PC-3 (cell line): ENCODE measurements around the gene TGFB1. TPM values are rescaled to one million over a fixed set of nuclear protein-coding genes. Genes with fewer than 3 reads are reported as not detected.

Experiments
- ATAC-seq: fragments of 200-7000 bp; cut with Tn5 transposase; 2 replicates; pipeline ENCODE4 v1.9.1; 2020; ENCODE audit warnings: mild to moderate bottlenecking, moderate library complexity
- BruUV-seq: library from RNA; stranded (reverse); fragments of 400-500 nt; replicated peaks from 2 replicates; lab custom pipeline; 2021; lab: Mats Ljungman, UMichigan
- CTCF ChIA-PET: fragments of 300-600 bp; sonication (Branson Sonifier 250); formaldehyde crosslinking; loops from one replicate; lab custom pipeline; 2022; ENCODE audit warnings: antibody characterized with exemption; lab: Charles Lee
- POLR2A ChIA-PET: fragments of 300-600 bp; sonication (Branson Sonifier 250); formaldehyde crosslinking; loops from one replicate; lab custom pipeline; 2022; ENCODE audit warnings: antibody characterized with exemption; ENCODE audit not compliant: unreplicated experiment; lab: Charles Lee
- DNase-seq: peaks from one replicate; pipeline ENCODE4 v3.0.0-alpha.2; 2015
- H2AFZ ChIP-seq: fragments of 300-600 bp; sonication (generic); 2 replicates; pipeline ENCODE4 v1.6.0; 2016; ENCODE audit warnings: antibody characterized with exemption, low read length
- H3F3A ChIP-seq: fragments of 300-600 bp; sonication (generic); one replicate; pipeline ENCODE4 v1.6.0; 2017; ENCODE audit warnings: antibody characterized with exemption, low read length, control low read depth, mild to moderate bottlenecking; ENCODE audit not compliant: unreplicated experiment
- H3K27ac ChIP-seq: fragments of 300-600 bp; sonication (generic); 2 replicates; pipeline ENCODE4 v1.5.1; 2016; ENCODE audit warnings: mild to moderate bottlenecking, low read length
- H3K27me3 ChIP-seq: fragments of 300-600 bp; sonication (generic); 2 replicates; pipeline ENCODE4 v1.6.1; 2016; ENCODE audit warnings: low read length, mixed read lengths
- H3K36me3 ChIP-seq: fragments of 300-600 bp; sonication (generic); 2 replicates; pipeline ENCODE4 v1.6.1; 2016; ENCODE audit warnings: low read depth, mixed run types, low read length, mixed read lengths
- H3K4me1 ChIP-seq: fragments of 300-600 bp; sonication (generic); 2 replicates; pipeline ENCODE4 v1.5.1; 2016; ENCODE audit warnings: low read length; ENCODE audit not compliant: insufficient read depth
- H3K4me2 ChIP-seq: fragments of 300-600 bp; sonication (generic); 2 replicates; pipeline ENCODE4 v1.6.0; 2016; ENCODE audit warnings: low read length
- H3K4me3 ChIP-seq: fragments of 300-600 bp; sonication (generic); 2 replicates; pipeline ENCODE4 v1.5.1; 2016; ENCODE audit warnings: mild to moderate bottlenecking, low read length, mixed read lengths
- H3K79me2 ChIP-seq: fragments of 300-600 bp; sonication (generic); 2 replicates; pipeline ENCODE4 v1.6.1; 2017; ENCODE audit warnings: low read length, mixed read lengths
- H3K9ac ChIP-seq: fragments of 300-600 bp; sonication (generic); 2 replicates; pipeline ENCODE4 v1.6.0; 2016; ENCODE audit warnings: mild to moderate bottlenecking, low read length
- H3K9me2 ChIP-seq: fragments of 300-600 bp; sonication (generic); replicated peaks from 2 replicates; pipeline ENCODE4 v1.6.1; 2016; ENCODE audit warnings: mixed run types, low read length, mixed read lengths
- H3K9me3 ChIP-seq: fragments of 300-600 bp; sonication (generic); 2 replicates; pipeline ENCODE4 v1.6.1; 2016; ENCODE audit warnings: low read length, mixed read lengths
- H4K20me1 ChIP-seq: fragments of 300-600 bp; sonication (generic); 2 replicates; pipeline ENCODE4 v1.6.1; 2016; ENCODE audit warnings: low read length, mixed read lengths
- CTCF ChIP-seq: fragments of 300-600 bp; sonication (generic); conservative IDR thresholded peaks from 2 replicates; pipeline ENCODE4 v1.5.1; 2017; ENCODE audit warnings: antibody characterized with exemption, low read depth, mild to moderate bottlenecking, low read length
- EZH2 ChIP-seq: fragments of 300-600 bp; sonication (generic); IDR thresholded peaks from one replicate; pipeline ENCODE4 v1.6.1; 2017; ENCODE audit warnings: antibody characterized with exemption, mild to moderate bottlenecking, low read length; ENCODE audit not compliant: unreplicated experiment
- EZH2phosphoT487 ChIP-seq: fragments of 300-600 bp; sonication (generic); IDR thresholded peaks from 2 replicates; pipeline ENCODE4 v1.6.1; 2018; ENCODE audit warnings: mild to moderate bottlenecking, antibody characterized with exemption, low read length, borderline replicate concordance
- intact Hi-C: fragments of 100-400 bp; cut with micrococcal nuclease; formaldehyde crosslinking; loops from 2 replicates; pipeline ENCODE4 v1.9.0; 2023
- total RNA-seq: library from RNA; depleted of rRNA; stranded (reverse); fragments of >200 nt; gene quantifications from 2 replicates; pipeline ENCODE4 v1.2.3, GENCODE V29; 2014

TGFB1 gene
- total RNA-seq, 1 experiment from 2014 or later: 16.4 TPM

DNA sequence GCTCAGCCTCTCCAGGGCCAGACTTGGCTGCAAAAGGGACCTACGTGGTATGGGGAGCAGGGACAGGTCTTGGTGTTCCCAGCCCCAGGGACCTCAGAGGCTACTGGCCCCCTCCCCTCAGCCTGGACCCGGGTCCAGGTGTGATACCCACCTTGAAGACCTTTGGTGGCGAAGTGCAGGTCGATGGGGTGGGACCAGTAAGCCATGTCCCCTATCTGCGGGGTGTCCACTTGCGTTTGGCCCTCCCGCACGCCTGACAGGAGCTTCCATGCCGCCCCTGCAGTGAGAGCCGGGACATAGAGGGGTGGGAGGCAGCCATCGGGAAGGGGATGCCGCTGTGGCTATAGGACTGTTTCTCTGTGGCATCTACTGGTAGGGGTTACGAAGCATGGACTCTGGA lies 4.0 kb upstream of the TGFB1 start:
- H3K4me3 ChIP-seq: no peak overlapping the region
- H3K27me3 ChIP-seq: no peaks in the 10 kb centered on the region
- H3K9ac ChIP-seq: no peak overlapping the region
- H3K4me2 ChIP-seq: no peak overlapping the region
- ChIA-PET POLR2A (no interaction called here), CTCF (no interaction called here)
- H2AFZ ChIP-seq: no peak overlapping the region
- intact Hi-C loops: no loop called here
- no peaks in the 10 kb centered on the region for H3K36me3 ChIP-seq
- H3K27ac ChIP-seq: no peak overlapping the region
- H3K9me3 ChIP-seq: no peaks in the 10 kb centered on the region
- peaks cover 6% of the 10 kb centered on the region for H3K79me2 ChIP-seq
- ATAC-seq (no peak), DNase-seq (no peak)
- no peaks in the 10 kb centered on the region for H3F3A ChIP-seq
- H3K9me2 ChIP-seq: no peaks in the 10 kb centered on the region
- 0 out of 2 replicates have a peak, but pooled peaks cover 5% of the 10 kb centered on the region for H3K4me1 ChIP-seq
- no peak for TF ChIP-seq EZH2
- TF ChIP-seq EZH2phosphoT487: no peak
- no peak for TF ChIP-seq CTCF
- no TSS peak for BruUV-seq
- no peaks in the 10 kb centered on the region for H4K20me1 ChIP-seq

DNA sequence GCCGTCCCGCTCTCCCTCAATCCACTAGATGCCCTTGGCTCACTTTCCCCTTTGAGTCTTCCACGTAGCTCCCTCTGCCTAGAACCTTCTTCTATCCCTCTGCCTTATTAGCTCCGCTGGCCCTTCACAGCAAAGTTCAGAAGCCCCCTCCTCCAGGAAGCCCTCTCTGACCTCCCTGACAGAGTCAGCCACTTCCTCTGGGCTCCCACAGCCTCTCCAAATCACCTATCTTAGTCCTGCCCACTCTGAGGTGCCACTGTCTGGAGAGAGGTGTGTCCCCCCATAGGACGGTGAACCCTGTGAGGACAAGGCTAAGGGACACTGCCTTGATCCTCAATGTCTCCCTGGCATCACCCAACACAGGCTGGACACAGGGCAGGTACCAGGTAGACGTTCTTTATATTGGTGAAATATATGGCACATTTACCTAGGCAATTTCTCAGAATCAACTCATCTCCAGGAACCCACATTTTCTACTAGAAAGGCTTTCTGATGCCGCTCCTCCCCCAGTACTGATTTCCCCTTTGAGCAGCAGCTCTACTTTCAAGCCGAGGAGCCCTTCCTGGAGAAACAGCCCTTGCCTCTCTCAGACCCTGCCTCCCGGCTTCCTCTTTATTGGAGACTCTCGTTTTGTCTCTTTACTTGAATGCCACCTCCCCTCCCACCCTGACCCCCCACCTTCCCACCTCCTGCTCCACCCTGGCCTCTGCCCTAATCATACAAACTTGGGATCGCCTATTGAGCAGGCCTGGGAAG lies 3.4 kb upstream of the TGFB1 start:
- Histone ChIP-seq H3K4me2 (no peak overlapping the region), H3K9me3 (no peaks in the 10 kb centered on the region), H3F3A (no peaks in the 10 kb centered on the region), H3K4me1 (no peaks in the 10 kb centered on the region), H3K9me2 (no peaks in the 10 kb centered on the region), H3K4me3 (no peak overlapping the region), H4K20me1 (no peaks in the 10 kb centered on the region), H3K79me2 (peaks cover 12% of the 10 kb centered on the region), H3K27me3 (no peaks in the 10 kb centered on the region), H3K36me3 (no peaks in the 10 kb centered on the region), H3K27ac (no peak overlapping the region), H2AFZ (no peak overlapping the region), H3K9ac (no peak overlapping the region)
- no peak for TF ChIP-seq CTCF
- no peak for TF ChIP-seq EZH2phosphoT487
- TF ChIP-seq EZH2: no peak
- no peak for ATAC-seq
- no peak for DNase-seq
- intact Hi-C loops: no loop called here
- ChIA-PET POLR2A (no interaction called here), CTCF (no interaction called here)
- BruUV-seq: no TSS peak

DNA sequence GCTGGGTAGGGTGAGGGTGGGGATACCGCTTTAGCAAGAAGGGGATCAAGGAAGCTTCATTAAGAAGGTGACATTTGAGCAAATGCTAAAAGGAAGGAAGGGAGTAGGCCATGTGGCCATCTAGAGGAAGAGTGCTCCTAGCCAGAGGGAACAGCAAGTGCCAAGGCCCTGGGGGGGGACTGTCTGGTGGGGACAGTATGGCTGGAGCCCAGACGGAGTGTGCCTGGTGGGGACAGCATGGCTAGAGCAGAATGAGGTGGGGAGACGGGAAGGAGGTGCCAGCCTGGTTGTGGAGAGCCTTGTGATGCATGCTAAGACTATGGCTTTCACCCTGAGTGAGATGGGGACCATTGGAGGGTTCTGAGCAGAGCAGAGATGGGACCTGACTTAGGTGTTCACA lies 2.1 kb upstream of the TGFB1 start:
- intact Hi-C loops: no loop called here
- Histone ChIP-seq H3F3A (no peaks in the 10 kb centered on the region), H3K9me3 (no peaks in the 10 kb centered on the region), H3K79me2 (peaks cover 26% of the 10 kb centered on the region), H3K36me3 (no peaks in the 10 kb centered on the region), H2AFZ (no peak overlapping the region), H3K4me2 (no peak overlapping the region), H3K4me3 (no peak overlapping the region), H3K4me1 (0 out of 2 replicates have a peak, but pooled peaks cover 3% of the 10 kb centered on the region), H3K9me2 (no peaks in the 10 kb centered on the region), H3K27ac (no peak overlapping the region), H4K20me1 (no peaks in the 10 kb centered on the region), H3K27me3 (no peaks in the 10 kb centered on the region), H3K9ac (no peak overlapping the region)
- no TSS peak for BruUV-seq
- no peak for TF ChIP-seq CTCF
- TF ChIP-seq EZH2: no peak
- TF ChIP-seq EZH2phosphoT487: no peak
- ChIA-PET POLR2A (interaction anchor here (0.6 kb wide), 1 partner anchor 8 kb away, joined by 4 read pairs; no protein-coding TSS in a partner anchor), CTCF (no interaction called here)
- no peak for DNase-seq
- ATAC-seq: no peak
